Hindlimb muscle (tissue), 1 donor: ENCODE measurements around the gene FAM43A. TPM values are rescaled to one million over a fixed set of nuclear protein-coding genes. Genes with fewer than 3 reads are reported as not detected.

ENCODE experiments used
- DNase-seq: peaks from one replicate; pipeline ENCODE4 v3.0.0-alpha.2; 2013
- polyA plus RNA-seq: library from polyadenylated mRNA; unstranded; fragments of 120-200 nt; gene quantifications from one replicate; pipeline ENCODE4 v1.2.1, GENCODE V29; 2013; ENCODE audit not compliant: insufficient read length

FAM43A gene
- polyA plus RNA-seq, 1 donor = 18.7 TPM

- no peak for DNase-seq
These were observed 25.6 kb downstream of the FAM43A start for GRCh38 chr3:194711286-194711685.

- DNase-seq = no peak
These were observed 26.2 kb downstream of the FAM43A start for GRCh38 chr3:194711913-194712312.

DNA sequence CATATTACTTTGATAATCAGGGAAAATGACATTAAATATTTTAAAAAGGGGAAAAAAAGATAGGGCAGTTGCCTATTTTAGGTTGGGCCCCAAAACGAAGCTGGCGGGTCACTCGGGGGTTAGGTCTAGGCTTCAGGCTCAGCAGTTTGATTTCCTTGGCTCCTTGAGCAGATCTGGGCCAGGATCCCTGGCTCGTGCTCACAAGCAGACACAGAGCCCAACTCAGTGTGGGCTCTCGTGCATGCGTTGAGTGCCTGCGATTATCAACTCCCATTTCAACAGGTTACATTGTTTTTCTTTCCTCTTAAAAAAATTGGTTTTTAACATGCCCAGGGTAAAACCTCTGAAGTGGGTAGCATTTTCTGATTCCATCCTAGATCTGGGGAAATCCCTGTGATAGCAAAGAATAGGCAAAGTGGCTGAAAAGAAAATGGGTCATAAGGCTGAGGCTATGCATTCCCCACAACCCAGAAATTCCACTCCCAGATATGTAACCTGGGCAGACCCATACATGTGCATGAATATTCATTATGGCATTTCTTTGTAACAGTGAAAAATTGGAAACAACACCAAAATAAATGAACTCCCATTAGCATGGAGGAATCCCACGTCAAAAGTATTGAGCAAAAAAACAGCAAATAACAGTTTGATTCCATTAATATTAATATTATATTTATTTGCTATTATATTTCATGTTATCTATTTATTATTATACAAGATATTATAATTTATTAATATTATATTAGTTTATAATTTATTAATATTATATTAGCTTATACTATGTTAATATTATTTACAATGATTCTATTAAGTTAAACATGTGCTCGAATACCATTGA lies 27.8 kb downstream of the FAM43A start:
- DNase-seq = no peak

DNA sequence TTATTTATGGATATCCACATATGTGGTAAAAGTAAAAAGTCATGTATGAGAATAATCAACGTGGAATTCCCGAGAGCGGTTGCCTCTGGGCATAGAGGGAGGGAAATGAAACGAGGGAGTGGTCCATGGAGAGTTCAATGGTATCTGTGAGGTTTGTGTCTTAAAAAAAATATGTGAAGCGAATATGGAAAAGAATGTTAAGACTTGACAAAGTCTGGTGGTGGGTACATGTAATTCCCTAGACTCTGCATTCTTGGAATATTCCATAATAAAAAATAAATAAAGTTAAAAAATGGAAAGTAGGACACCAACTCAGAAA lies 28.4 kb downstream of the FAM43A start:
- DNase-seq = no peak

GRCh38 chr3:194714564-194714963 lies 28.9 kb downstream of the FAM43A start:
- DNase-seq = no peak

- DNase-seq = no peak
These were observed 29.5 kb downstream of the FAM43A start for GRCh38 chr3:194715022-194715800.

- no peak for DNase-seq
These were observed 32.4 kb downstream of the FAM43A start for GRCh38 chr3:194718079-194718478.

GRCh38 chr3:194720048-194720447 lies 34.4 kb downstream of the FAM43A start:
- no peak for DNase-seq

- no peak for DNase-seq
These were observed 38.3 kb downstream of the FAM43A start for GRCh38 chr3:194723846-194724618.

DNA sequence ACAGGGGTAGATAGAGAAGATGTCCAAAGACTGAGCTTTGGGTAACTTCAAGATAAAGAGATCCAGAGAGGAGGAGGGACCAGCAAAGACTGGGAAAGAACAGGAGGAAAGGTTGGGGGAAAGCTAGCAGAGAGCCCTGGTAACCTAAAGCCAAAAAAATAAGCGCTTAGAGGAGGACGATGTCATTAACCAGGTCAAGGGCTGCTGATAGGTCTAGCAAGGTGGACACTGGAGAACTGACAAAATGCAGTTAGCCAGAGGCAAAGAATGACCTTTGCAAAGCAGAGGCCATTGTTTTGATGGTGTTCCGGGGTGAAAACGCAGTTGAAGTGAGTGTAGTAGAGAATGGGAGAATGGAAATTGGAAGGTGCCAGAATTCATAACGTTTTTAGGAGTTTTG lies 39.7 kb downstream of the FAM43A start:
- DNase-seq = no peak

GRCh38 chr3:194727435-194728128 lies 41.9 kb downstream of the FAM43A start:
- DNase-seq = no peak

GRCh38 chr3:194728986-194729385 lies 43.3 kb downstream of the FAM43A start:
- no peak for DNase-seq

DNA sequence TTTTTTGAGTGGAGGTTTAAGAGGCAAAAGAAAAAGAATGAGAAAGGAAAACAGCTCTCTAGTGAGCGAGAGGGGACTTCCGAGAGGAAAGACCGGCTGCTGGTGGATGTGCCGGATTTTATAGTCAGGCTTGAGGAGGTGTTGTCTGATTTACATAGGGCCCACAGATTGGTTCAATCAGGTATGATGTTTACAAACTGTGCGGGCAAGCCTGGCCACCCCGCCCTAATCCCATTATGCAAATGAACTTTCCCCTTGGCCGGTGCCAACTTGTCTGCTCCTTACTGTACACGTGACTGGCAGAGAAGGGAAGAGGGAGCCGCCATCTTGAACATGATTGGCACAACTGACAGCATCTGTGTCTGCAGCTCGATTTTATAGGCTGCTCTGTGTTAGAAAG lies 44.7 kb downstream of the FAM43A start:
- no peak for DNase-seq

DNA sequence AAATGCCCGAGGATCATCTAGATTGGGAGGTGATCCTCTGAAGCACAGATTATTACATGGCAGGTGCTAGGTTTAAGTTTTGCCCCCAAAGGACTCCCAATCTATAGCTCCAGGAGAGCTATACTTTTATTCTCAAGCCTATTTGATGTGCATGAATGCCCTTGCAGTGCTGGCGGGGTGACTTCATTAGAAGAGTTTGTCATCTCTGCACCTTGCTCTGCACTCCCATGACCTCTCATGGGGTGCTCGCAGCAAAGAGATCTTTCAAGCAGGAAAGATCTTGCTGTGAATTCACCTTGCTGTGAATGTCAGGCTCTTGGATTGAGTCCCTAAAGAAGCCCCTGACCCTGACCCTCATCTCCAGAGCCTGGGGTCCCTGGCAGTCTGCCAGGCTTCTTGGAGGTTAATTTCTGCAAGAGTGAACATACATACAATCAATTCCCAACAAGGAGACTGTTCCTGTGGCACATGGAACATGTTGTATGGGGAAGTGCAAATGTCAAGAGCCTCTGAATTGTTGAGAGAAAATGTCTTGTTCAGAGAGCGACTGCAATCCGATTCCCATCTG lies 45.9 kb downstream of the FAM43A start:
- DNase-seq = no peak

GRCh38 chr3:194732617-194733016 lies 46.9 kb downstream of the FAM43A start:
- no peak for DNase-seq

- DNase-seq = no peak
These were observed 50.7 kb downstream of the FAM43A start for GRCh38 chr3:194736277-194736895.

DNA sequence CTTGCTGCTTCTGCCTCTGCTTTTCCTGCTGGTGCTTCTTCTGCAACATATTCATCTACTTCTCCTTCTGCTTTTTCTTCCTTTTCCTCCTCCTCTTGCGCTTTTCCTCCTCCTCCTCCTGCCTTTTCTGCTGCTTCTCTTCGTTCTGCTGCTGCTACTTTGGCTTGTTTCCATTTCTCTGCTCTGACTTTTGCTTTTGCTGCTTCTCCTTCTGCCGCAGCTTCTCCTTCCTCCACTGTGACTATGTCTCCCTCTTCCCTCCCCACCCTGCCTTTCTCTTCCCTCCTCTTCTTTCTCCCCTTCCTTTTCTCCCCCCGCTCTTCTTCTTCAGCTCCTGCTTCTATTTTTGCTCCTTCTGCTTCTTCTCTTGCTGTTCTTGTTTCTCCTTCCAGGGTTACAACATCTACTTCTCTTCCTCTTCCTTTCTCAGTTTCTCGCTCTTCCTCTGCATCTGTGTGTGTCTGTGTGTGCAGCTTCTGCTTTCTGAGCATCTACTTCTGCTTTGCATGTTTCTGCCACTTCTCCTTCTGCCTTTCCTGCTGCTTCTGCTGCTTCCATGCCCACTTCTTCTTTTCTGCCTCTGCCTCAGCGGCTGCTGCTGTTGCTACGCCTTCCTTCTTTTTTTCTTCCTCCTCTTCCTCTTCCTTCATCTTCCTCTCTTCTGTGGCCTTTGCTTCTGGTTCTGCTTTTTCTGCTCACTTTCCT lies 51.4 kb downstream of the FAM43A start:
- DNase-seq = no peak
